ENCODE results near the gene DAB1.

DNA sequence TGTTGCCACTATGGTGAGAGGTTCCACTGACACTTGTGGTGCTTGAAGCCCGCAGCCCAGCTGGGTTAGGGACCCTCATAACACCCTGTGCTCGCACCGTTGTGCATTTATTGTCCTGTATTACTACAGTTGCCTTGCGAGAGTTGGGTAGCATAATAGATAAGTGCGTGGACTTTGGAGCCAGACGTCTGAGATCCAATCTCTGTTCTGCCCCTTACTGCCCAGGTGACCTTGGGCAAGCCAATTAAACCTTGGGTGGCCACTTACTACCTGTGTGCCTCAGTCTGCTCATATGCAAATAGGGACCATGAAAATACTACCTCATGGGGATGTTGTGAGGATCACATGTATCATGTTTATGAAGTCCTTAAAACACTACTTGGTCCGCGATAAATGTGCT is 471.4 kb downstream of the DAB1 start:
- no peak for TF ChIP-seq SPI1 (IDR thresholded peaks at IDR 0.05; ENCODE audit: borderline replicate concordance, low read depth)
- TF ChIP-seq, protein P1, sequence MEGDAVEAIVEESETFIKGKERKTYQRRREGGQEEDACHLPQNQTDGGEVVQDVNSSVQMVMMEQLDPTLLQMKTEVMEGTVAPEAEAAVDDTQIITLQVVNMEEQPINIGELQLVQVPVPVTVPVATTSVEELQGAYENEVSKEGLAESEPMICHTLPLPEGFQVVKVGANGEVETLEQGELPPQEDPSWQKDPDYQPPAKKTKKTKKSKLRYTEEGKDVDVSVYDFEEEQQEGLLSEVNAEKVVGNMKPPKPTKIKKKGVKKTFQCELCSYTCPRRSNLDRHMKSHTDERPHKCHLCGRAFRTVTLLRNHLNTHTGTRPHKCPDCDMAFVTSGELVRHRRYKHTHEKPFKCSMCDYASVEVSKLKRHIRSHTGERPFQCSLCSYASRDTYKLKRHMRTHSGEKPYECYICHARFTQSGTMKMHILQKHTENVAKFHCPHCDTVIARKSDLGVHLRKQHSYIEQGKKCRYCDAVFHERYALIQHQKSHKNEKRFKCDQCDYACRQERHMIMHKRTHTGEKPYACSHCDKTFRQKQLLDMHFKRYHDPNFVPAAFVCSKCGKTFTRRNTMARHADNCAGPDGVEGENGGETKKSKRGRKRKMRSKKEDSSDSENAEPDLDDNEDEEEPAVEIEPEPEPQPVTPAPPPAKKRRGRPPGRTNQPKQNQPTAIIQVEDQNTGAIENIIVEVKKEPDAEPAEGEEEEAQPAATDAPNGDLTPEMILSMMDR (IDR thresholded peaks at IDR 0.05; ENCODE audit: insufficient read depth, low read length), result no peak

Measured in HL-60 (cell line).